NCI-H146 treated with DMSO at 0.1 percent for 48 hours (cell line): ENCODE measurements around the gene C1D.
A peak's percentile ranks its signal among the peaks of the same experiment; 100 is the strongest.

Experiments used
- DNase-seq: peaks from one replicate; lab custom pipeline; 2025; ENCODE audit not compliant: unreplicated experiment; lab: John Stamatoyannopoulos, UW

C1D gene

DNA sequence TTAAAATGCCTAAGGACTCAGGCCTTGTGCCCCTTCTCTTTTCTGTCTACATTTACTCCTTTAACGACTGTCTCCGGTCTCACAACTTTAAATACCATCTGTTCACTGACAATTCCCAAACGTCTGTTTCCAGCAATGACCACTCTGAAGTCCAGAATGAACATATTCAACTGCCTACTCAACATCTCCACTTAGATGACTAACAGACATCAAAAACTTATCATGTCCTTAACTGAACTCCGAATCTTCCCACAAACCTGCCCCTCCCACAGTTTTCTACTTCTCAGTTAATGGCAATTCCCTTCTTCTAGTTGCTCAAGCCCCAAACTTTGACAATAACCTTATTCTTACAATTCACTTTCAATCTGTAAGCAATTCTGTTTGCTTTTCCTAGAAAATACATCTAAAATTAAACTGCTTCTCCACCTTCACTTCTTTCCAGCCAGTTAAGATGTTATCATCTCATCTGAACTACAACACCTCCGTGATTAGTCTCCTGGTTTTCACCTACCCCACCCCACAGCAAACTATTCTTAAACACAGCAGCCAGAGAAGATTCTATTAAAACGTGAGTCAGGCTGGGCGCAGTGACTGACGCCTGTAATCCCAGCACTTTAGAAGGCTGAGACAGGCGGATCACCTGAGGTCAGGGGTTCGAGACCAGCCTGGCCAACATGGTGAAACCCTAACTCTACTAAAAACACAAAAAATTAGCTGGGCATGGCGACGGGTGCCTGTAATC lies 2.8 kb downstream of the C1D start:
- DNase-seq: no peak

DNA sequence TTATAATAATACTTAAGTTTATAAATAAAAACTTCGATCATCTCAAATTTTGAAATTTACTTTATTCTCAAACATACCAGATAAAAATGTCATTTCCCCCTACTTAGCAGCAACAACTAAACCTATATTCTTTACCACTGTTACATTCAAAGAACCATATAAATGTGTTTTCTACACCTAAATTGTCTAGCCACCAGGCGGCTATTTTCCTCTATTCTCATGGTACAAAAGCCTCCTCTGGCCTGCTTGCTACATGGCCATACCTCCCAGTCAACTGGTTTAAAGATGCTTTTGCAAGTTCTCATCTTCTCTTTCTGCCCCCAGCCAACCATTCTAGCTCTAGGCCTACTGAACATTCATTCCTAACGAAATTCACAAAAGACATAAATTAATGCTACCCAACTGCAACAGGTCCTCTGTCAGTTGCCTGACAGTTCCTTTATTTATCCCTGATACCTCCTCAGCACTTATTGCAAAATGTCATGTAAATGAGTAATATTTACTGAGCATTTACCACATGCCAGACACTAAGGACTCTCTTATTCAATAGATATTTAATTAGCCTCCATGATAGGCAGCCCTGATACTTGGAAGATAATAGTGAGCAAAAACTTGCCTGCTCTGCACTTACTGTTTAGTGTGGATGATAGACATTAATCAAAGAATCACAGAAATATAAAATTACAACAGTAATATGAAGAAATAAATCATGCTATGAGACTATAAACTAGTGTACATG lies 5.0 kb downstream of the C1D start:
- DNase-seq: no peak

- no peak for DNase-seq
Observed at GRCh38 chr2:68052717-68053422, 9.9 kb downstream of the C1D start.

GRCh38 chr2:68050353-68050752 lies 12.5 kb downstream of the C1D start:
- no peak for DNase-seq

DNA sequence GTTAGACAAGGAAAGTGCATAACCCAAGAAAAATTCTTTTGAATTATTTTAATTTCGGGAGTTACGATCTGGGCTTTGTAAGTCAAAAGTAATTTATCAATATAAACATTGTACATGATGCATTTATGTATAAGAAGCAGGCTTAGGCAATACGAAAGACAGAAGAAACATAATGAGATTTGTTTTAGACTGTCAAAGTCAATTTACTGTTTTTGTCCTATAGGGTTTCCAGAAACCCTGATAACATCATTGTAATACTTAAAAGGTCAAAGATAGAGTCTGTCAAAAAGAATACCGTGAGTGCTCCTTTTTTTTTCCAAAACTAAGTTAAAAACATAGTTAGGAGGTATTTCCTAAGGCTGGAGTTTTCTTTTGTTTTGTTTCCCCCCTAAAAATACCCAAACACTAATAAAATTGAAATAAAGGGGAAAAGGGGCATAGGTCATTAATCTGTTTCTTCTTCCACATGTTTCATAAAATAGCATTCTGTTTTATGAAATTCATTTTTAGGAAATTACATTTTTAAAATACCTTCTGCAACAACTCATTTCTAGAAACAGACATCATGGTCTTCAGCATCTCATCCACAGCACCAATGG lies 16.1 kb downstream of the C1D start:
- DNase-seq: no peak

DNA sequence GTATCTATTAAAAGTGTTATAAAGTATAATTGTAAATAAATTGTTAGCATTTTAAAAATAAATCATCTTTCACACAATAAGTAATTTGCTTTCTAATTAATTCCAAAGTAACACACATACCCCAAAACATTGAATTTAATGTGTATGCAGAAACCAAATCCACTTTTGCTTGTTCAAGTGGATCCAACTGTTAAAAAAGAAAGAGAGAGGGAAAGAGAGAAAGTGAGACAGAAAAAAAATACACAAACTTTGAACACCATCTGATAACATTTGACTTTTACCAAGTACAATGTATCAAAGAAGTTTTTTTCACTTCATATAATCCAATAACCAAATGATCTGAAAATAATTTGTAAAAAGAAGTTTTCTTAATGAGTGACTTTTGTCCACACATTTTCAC lies 16.6 kb downstream of the C1D start:
- no peak for DNase-seq

DNA sequence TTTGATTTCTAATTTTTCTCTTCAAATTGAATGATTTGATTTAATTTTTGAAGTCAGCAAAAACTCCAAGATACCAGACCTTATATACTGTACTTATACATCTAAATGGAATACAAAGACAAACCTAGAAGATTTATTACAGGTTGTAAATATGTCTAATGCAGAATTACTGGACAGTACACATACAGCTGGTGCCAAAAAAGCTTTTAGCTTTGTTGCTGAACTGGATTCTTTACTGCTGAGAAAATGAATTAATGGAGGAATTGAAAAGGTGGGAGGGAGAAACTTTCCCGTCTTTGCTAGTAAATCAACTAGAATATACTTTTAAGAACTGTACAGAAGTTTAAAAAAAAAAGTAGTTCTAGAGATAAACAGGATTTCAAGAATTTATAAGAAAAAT lies 17.5 kb downstream of the C1D start:
- DNase-seq: no peak

DNA sequence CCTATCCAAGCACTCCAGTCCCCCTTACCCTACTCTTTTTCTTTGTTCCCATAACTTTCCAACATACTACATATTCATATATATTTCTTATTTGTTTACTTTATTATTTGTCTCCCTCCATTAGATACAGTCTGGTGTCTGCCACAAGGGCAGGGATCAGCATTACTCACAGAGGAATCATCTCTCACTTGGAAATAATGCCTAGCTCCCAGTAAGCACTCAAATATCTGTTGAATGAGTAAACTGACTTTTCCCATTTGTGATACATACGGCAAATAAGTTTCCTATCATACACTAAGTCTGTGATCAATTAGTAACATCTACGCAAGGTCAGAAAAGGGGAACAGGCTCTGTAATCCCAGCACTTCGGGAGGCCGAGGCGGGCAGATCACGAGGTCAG lies 18.7 kb downstream of the C1D start:
- DNase-seq: no peak

DNA sequence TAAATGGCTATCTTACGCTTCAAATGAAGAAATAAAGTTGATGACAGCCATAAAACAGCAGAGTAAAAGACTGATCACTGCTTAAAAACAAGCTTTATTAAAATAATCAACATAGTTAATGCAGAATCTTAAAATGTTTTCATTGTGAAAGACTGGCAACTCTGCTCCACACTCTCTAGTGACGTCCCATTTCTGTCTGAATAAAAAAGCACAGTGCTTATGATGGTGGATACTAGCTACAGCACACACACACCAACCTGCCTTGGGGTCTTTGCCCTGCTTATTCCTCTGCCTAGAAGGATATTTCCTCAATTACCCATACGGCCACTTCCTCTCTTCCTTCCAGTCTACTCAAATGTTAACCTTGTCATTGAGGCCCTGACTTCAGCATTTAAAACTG lies 19.1 kb downstream of the C1D start:
- DNase-seq: no peak

- no peak for DNase-seq
Observed at GRCh38 chr2:68043032-68043431, 19.8 kb downstream of the C1D start.

- no peak for DNase-seq
Observed at GRCh38 chr2:68041704-68042245, 21.0 kb downstream of the C1D start.

DNA sequence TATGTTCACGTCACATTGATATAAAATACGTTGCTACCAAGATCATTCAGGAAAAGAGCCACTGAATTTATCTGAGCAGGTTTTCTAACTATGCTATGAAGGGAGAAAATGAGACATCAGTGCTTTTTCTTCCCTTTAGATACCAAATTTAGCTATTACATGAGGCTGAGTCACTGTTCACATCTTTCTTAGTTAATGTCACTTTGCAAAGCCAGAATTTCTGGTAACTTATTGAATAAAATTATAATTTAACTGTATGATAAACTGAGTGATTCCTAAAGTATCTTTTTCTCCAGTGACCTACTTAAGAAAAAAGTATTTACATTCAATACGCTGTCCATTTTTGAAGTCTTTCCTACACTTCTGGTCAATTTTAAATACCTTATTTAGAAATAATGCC lies 22.7 kb downstream of the C1D start:
- DNase-seq: no peak

- DNase-seq: no peak
Observed at GRCh38 chr2:68039317-68039716, 23.5 kb downstream of the C1D start.

DNA sequence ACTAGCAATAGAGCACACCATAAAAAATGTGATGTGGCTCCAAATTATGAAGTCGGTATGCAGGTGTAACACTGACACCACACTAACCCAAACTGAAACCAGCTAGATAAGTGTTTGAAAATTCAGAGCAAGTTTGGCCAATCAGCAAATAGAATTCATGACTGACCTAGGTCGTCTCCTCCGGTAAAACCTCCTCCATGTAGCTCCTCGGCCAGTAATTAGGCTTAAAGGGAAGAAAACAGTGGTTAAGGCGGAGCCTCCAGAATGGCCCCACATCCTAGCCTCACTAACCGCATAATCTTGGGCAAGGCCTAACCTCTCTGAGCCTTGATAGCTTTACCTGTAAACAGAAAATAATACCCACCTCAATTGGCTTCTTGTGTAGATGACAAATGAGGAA lies 30.1 kb downstream of the C1D start:
- no peak for DNase-seq

- DNase-seq: peak; percentile 24
Observed at GRCh38 chr2:68031542-68032160, 31.2 kb downstream of the C1D start.

DNA sequence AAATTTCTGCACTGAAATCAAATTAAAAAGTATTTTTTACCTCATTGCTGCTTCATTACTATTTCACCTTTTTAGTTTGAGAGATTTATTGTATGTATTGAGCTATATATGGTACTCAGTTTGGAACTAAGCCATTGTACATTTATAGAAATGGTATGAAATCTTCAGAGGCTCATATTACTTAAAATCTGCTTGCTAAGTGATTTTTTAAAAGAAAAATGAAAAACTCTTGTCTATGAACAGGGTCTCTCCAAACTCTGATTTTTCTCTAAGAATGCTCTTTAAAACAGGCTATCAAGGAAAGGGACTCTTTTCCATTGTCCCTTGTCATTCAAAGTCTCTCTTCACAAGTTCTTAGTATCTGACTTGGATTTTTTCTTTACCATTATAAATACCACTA lies 31.8 kb downstream of the C1D start:
- no peak for DNase-seq

- no peak for DNase-seq
Observed at GRCh38 chr2:68030529-68030928, 32.3 kb downstream of the C1D start.

DNA sequence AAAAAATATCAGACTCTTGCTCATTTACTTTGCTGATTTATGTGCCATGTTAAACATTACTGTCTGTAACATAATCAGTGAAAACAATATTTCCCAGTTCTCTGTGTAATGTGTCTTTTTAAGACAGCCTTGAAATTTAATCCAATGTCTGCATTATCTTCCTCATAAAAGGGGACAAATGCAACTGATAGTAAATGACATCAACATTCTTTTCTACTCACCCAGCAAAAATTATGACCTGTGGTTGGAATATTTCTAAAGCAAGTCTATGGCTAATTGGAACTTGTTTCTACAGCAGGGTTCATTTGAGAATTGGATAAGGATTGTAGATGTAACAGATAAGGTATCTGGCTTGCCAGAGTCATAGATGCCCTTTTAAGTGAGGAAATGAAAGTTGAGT lies 34.8 kb downstream of the C1D start:
- DNase-seq: no peak

DNA sequence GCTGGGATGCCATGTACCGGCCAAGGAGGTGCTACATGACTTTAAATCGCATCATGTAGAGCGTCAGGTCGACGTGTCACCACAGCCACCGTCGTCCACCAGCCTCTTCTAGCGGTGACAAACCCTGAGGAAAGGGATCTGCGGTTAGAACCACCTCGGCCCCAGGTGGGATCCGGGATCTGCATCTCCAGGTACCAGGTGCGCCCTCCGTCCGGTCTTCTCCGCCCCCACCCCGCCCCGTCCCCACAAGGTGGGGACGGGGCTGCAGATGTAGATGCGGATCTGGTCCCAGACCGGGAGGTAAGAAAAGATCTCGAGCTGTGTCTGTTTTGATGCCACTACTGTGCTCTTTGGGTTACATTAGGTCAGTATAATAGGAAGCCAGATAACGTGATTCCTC lies 38.4 kb downstream of the C1D start:
- DNase-seq: no peak

DNA sequence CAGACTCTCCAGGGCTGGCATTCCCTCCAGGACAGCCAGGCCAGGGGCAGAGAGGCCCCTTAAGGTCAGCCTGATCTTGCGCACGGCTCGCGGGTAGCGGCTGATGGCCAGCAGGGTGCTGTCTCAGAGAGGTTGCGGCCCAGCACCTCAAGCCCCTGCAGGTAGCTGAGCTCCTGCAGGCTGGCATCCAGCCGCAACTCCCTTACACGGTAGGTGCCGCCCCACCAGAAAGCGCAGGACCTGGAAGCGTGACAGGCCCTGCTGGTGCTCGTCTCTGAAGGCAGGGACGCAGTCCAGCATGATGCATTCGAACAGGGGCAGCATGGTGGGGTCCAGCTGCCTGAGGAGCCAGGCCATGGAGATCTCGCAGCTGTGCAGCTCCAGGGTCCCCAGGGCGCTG lies 38.9 kb downstream of the C1D start:
- DNase-seq: no peak

DNA sequence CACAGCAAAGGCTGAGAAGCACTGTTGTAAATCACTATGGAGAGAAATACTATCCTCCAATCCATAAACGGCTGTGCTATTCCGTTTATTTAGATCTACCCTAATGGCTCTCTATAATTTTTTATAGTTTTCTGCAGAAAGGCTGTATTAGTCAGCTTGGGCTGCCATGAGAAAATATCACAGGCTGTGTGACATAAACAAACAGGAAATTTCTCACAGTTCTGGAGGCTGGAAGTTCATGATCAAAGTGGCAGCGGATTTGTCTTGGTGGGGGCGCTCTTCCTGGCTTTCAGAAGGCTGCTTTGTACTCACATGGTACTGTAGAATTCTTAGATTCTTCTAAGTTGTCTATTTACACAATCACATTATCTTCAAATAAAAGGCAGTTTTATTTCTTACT lies 44.1 kb downstream of the C1D start:
- DNase-seq: no peak
